Upper lobe of right lung (tissue), 1 donor: Measurements from ENCODE around the gene TSPO. TPM values are rescaled to one million over a fixed set of nuclear protein-coding genes. Genes with fewer than 3 reads are reported as not detected.

Experiments
- ATAC-seq: fragments of 200-7000 bp; cut with Tn5 transposase; one replicate; pipeline ENCODE4 v1.9.1; 2020; ENCODE audit warnings: mild to moderate bottlenecking, moderate library complexity
- DNase-seq: peaks from one replicate; pipeline ENCODE4 v3.0.0-alpha.2; 2020
- H3K27ac ChIP-seq: fragments of 200-600 bp; one replicate; pipeline ENCODE4 v1.8.0; 2022
- H3K27me3 ChIP-seq: fragments of 200-600 bp; one replicate; pipeline ENCODE4 v1.8.0; 2022; ENCODE audit warnings: mild to moderate bottlenecking
- H3K36me3 ChIP-seq: fragments of 200-600 bp; one replicate; pipeline ENCODE4 v1.8.0; 2022
- H3K4me1 ChIP-seq: fragments of 200-600 bp; one replicate; pipeline ENCODE4 v1.8.0; 2022
- H3K4me3 ChIP-seq: fragments of 200-600 bp; one replicate; pipeline ENCODE4 v1.8.0; 2022; ENCODE audit warnings: mild to moderate bottlenecking
- H3K9me3 ChIP-seq: fragments of 200-600 bp; one replicate; pipeline ENCODE4 v1.8.0; 2022
- intact Hi-C: fragments of 100-400 bp; cut with DNase I; formaldehyde crosslinking; loops from one replicate; pipeline ENCODE4 v1.11.0; 2022
- total RNA-seq: library from RNA; stranded (reverse); fragmentation: NEBNext Ultra II Directional; extraction: Animal tissue kit (Norgen Biotek cat#: 25700); gene quantifications from one replicate; pipeline ENCODE4 v1.2.1, GENCODE V29; 2021
- TF ChIP-seq, protein P1 (sequence below): fragments of 200-600 bp; IDR thresholded peaks from one replicate; pipeline ENCODE4 v1.8.0; 2022; ENCODE audit warnings: antibody characterized with exemption
- donor health status: DM: no; HTN: yes; CAD: no; lungs with severe emphysema.

The TSPO gene
- total RNA-seq, 1 donor from 2014 or later: 185 TPM

DNA sequence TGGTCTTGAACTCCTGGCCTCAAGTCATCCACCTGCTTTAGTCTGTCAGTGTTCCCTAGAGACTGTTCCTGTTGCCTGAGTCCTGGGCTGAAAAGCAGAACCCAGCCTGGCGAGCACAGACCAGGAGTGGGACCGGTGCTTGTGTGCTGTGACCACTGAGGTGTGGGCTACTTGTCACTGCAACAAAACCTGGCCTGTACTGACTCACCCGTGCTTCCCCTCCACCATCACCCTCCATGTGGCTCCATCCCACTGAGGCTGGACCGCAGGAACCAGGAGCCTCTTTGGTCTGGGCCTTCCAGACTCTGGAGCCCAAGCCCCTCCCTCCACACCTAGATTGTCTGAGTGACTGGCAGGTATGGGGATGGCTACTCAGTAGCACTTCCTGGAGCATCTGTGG lies 16.8 kb upstream of the TSPO start:
- Histone ChIP-seq H3K4me1 (peaks cover 13% of the 10 kb centered on the region), H3K27ac (no peak overlapping the region), H3K36me3 (peaks cover 59% of the 10 kb centered on the region), H3K9me3 (no peaks in the 10 kb centered on the region), H3K27me3 (no peaks in the 10 kb centered on the region), H3K4me3 (no peak overlapping the region)
- TF ChIP-seq, protein P1, sequence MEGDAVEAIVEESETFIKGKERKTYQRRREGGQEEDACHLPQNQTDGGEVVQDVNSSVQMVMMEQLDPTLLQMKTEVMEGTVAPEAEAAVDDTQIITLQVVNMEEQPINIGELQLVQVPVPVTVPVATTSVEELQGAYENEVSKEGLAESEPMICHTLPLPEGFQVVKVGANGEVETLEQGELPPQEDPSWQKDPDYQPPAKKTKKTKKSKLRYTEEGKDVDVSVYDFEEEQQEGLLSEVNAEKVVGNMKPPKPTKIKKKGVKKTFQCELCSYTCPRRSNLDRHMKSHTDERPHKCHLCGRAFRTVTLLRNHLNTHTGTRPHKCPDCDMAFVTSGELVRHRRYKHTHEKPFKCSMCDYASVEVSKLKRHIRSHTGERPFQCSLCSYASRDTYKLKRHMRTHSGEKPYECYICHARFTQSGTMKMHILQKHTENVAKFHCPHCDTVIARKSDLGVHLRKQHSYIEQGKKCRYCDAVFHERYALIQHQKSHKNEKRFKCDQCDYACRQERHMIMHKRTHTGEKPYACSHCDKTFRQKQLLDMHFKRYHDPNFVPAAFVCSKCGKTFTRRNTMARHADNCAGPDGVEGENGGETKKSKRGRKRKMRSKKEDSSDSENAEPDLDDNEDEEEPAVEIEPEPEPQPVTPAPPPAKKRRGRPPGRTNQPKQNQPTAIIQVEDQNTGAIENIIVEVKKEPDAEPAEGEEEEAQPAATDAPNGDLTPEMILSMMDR: no peak
- ATAC-seq: no peak
- intact Hi-C loops: no loop called here
- DNase-seq: no peak

DNA sequence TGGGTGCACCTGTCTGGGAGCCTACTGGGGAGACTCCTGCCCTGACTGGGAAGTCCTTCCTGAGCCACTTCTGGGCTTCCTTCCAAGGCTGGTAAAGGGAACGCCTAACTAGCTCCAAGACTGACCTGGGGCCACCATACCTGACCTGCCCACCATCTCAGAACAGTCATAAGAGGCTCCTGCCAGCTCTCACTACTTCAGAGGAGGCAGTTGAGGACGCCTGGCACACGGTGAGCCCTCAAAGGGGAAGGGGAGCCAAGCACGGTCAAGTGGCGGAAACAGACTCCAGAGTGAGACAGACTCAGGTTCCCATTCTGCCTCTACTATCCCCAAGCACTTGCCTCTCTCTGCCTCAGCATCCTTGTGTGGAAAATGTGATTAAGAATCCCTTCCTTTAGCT lies 15.8 kb upstream of the TSPO start:
- no peak for DNase-seq
- H3K27me3 ChIP-seq: no peaks in the 10 kb centered on the region
- H3K9me3 ChIP-seq: no peaks in the 10 kb centered on the region
- peaks cover 67% of the 10 kb centered on the region for H3K36me3 ChIP-seq
- peaks cover 13% of the 10 kb centered on the region for H3K4me1 ChIP-seq
- H3K4me3 ChIP-seq: no peak overlapping the region
- peak; percentile 7 for ATAC-seq
- TF ChIP-seq, protein P1: no peak
- intact Hi-C loops: no loop called here
- no peak overlapping the region for H3K27ac ChIP-seq

DNA sequence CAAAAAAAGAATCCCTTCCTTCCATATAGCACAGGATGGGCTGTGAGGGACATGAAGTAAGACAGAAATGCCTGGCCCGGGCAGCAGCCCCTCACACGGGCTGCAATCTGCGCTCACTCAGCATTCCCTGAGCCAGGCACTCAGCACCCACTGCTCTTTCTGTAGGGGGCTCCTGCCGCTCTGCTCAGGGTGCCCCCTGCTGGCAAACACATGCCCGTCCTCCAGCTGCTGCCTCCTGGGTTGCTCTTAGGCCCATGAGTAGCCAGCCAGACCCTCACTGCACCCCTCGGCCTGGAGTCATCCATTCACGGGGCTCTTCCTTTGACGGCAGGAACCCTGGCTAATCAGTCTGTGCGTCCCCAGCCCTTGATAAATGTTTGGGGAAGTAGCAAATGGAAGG lies 15.1 kb upstream of the TSPO start:
- H3K27me3 ChIP-seq: no peaks in the 10 kb centered on the region
- ATAC-seq (peak; percentile 65), DNase-seq (no peak)
- no peaks in the 10 kb centered on the region for H3K9me3 ChIP-seq
- H3K27ac ChIP-seq: no peak overlapping the region
- H3K36me3 ChIP-seq: peaks cover 68% of the 10 kb centered on the region
- H3K4me1 ChIP-seq: peaks cover 13% of the 10 kb centered on the region
- no peak overlapping the region for H3K4me3 ChIP-seq
- intact Hi-C loops: no loop called here
- TF ChIP-seq, protein P1: peak; percentile 56

DNA sequence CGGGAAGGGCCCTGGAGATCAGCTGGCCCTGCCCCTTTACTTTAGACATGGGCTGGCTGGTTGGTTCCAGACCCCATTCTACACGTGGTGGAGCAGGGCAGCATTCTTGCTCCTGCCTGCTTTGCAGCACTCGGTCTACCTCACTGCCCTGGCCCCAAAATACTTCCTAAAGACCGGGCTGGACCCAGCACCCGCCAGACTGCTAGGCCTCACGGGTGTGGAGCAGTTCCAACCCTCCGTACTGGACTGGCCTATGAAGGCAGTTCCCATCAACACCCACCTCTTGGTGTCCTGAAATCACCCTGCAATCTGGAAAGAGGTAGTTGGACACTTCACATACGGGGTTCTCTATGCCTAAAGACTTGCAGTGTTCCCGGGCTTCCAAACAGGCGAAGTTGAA lies 14.6 kb upstream of the TSPO start:
- DNase-seq (no peak), ATAC-seq (peak; percentile 7)
- TF ChIP-seq, protein P1: no peak
- intact Hi-C loops: no loop called here
- Histone ChIP-seq H3K4me3 (no peak overlapping the region), H3K27me3 (no peaks in the 10 kb centered on the region), H3K9me3 (no peaks in the 10 kb centered on the region), H3K4me1 (peaks cover 15% of the 10 kb centered on the region), H3K36me3 (peaks cover 68% of the 10 kb centered on the region), H3K27ac (no peak overlapping the region)

DNA sequence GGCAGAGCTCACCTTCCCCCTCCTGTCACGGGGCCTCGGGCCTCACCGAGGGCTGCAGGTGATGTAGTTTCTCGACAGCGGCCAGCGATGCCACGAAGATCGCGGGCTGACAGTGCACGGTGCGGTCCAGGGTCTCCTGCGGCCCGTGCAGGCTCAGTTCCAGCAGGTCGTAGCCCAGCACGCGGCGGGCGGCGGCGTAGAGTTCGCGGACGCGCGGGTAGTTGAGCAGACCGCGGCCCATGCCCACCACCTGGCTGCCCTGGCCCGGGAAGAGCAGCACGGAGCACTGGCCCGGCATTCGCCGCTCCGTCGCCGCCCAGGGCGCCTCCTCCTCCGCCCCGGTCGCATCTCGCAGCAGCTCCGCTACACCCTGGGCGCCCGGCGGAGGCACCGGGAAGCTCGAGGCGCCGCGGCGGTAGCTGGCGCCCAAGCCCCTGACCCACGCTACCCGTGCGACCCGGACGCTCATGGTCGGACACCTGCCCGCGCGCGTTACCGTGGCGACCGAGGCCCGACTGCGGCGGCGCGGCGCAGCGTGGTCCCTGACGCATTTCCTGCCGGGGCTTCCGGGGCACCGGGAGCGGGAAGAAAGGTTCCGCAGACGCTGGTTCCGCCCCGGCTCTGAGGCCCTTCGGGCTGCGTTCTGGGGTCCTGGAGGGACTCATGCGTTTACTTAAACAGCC lies 8.3 kb upstream of the TSPO start, which contains the start of gene MCAT:
MCAT (minus strand) TSS at position 519 of the 683 bp plus-strand sequence; CDS start at position 469, 50 bp downstream.
- DNase-seq (peak; percentile 93), ATAC-seq (peak; percentile 94)
- peak within 1 kb of the TSS; percentile 63 for H3K27ac ChIP-seq
- intact Hi-C loops: no loop called here
- peaks cover 22% of the 10 kb centered on the region for H3K36me3 ChIP-seq
- TF ChIP-seq, protein P1: no peak
- no peaks in the 10 kb centered on the region for H3K27me3 ChIP-seq
- no peaks in the 10 kb centered on the region for H3K9me3 ChIP-seq
- H3K4me1 ChIP-seq: peaks cover 12% of the 10 kb centered on the region
- H3K4me3 ChIP-seq: peak within 1 kb of the TSS; percentile 71
